Measurements from ENCODE around the gene PIK3C2B.
"Not testable (repeated sequence)": the region's sequence is repeated elsewhere in the genome, so short reads cannot be mapped to it uniquely, and the experiment has no call there.

The PIK3C2B gene, protein sequence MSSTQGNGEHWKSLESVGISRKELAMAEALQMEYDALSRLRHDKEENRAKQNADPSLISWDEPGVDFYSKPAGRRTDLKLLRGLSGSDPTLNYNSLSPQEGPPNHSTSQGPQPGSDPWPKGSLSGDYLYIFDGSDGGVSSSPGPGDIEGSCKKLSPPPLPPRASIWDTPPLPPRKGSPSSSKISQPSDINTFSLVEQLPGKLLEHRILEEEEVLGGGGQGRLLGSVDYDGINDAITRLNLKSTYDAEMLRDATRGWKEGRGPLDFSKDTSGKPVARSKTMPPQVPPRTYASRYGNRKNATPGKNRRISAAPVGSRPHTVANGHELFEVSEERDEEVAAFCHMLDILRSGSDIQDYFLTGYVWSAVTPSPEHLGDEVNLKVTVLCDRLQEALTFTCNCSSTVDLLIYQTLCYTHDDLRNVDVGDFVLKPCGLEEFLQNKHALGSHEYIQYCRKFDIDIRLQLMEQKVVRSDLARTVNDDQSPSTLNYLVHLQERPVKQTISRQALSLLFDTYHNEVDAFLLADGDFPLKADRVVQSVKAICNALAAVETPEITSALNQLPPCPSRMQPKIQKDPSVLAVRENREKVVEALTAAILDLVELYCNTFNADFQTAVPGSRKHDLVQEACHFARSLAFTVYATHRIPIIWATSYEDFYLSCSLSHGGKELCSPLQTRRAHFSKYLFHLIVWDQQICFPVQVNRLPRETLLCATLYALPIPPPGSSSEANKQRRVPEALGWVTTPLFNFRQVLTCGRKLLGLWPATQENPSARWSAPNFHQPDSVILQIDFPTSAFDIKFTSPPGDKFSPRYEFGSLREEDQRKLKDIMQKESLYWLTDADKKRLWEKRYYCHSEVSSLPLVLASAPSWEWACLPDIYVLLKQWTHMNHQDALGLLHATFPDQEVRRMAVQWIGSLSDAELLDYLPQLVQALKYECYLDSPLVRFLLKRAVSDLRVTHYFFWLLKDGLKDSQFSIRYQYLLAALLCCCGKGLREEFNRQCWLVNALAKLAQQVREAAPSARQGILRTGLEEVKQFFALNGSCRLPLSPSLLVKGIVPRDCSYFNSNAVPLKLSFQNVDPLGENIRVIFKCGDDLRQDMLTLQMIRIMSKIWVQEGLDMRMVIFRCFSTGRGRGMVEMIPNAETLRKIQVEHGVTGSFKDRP (N-terminal part only)

GRCh38 chr1:204494281-204495077 lies at the start of gene PIK3C2B:
TSS of gene PIK3C2B (minus strand) at chr1:204494805. CDS start at chr1:204469802, 25,003 bp downstream.
- peak; percentile 13 for DNase-seq (ENCODE audit: low read depth)

GRCh38 chr1:204544321-204544720 lies 49.7 kb upstream of the PIK3C2B start:
- DNase-seq (ENCODE audit: low read depth) = no peak

DNA sequence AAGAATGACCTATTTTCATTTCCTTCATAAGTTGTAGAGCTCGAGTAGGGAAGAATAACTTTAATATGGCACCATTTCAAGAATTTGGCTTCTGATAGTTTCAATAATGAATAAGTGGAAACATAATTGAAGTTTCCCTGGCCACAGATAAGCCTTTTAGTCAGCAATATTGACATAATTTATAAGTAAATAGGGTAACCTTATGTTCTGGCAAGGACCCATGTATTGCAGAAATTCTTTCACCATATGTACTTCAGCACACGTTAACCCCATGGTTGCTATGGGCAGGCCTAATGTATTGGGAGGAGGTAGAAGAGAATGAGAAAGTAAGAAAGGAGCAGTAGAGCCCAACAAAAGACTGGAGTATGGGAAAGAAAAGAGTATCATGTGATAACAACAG lies 47.0 kb upstream of the PIK3C2B start:
- DNase-seq (ENCODE audit: low read depth) = no peak

- no peak for DNase-seq (ENCODE audit: low read depth)
These were observed 38.2 kb upstream of the PIK3C2B start for GRCh38 chr1:204532832-204533231.

DNA sequence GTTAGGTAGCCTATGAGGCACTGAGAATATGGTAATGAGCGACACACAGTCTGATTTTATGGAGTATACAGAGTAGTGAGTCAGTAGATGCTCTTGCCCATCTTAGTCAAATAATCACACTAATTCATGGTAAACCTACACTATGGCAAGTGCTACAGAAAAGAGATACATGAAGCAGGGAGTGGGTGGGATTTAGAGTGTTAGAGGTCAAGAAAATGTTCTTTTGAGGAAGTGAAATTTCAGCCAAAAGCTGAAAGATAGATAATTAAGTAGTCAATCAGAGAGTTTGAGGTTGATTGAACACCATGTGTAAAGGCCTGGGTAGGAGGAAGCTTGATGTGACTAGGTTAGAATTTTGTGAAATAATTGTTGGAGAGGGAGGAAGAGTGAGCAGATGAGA lies 36.3 kb upstream of the PIK3C2B start:
- no peak for DNase-seq (ENCODE audit: low read depth)

GRCh38 chr1:204529371-204529895 lies 34.8 kb upstream of the PIK3C2B start:
- DNase-seq (ENCODE audit: low read depth) = no peak

DNA sequence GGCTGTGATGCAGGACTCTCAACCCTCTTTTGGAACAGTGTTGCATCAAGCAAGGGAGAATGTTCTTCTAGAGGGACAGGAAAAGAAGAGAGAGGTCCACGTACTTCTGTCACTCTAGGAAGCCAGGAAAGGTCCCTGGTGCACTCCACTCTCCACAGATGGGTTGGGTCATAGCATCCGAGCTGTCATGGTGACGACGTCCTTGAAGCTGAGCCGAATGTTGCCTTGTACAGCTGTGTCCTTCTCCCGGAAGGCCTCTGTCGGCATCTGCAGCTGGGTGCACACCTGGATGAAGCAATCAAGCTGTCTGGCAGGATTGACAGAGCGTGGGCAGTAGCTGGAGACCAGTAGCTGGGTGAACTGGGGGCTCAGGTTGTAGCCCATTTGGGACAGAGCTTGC lies 34.1 kb upstream of the PIK3C2B start:
- no peak for DNase-seq (ENCODE audit: low read depth)

DNA sequence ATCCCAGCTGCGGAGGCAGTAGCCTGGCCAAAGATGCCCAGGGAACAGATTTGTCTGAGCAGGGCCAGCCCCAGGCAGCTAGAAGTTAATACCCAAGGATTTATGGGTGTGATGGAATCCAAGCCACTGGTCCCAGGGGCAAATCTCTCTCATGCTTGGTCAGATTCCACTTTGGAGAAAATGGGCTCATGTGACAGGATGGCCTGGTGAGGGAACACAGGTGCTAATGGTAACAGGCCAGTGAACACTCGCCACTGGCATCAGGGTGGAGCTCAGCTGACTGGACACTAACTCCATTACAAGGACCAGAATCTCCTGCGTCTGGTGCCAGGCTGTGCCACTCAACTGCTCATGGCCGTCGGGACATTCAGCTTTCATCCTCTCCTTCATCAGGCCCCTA lies 33.6 kb upstream of the PIK3C2B start:
- no peak for DNase-seq (ENCODE audit: low read depth)

- no peak for DNase-seq (ENCODE audit: low read depth)
These were observed 30.4 kb upstream of the PIK3C2B start for GRCh38 chr1:204524986-204525385.

DNA sequence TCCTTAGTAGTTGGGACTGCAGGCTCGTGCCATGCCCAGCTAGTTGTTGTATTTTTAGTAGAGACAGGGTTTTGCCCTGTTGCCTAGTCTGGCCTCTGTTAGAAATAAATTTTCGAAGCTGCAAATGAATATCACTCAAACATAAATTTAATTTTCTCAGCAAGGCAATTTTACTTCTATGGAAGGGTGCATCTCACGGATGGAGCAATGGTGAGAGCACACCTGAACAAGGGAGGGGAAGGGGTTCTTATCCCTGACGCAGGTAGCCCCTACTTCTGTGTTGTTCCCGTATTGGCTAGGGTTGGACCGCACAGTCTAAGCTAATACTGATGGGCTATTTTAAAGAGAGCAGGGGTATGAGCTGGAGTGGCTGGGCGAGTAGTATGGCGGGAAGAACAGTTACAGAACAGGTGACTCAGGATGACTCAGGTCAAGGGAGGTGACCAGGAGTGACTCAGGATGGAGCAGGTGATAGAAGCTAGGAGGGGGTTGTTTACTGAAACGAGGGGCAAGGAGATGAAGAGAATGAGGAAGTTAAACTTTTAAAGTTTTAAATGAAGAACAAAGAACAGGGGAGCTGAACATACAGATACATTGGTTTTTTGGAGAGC lies 29.1 kb upstream of the PIK3C2B start:
- DNase-seq (ENCODE audit: low read depth) = no peak

DNA sequence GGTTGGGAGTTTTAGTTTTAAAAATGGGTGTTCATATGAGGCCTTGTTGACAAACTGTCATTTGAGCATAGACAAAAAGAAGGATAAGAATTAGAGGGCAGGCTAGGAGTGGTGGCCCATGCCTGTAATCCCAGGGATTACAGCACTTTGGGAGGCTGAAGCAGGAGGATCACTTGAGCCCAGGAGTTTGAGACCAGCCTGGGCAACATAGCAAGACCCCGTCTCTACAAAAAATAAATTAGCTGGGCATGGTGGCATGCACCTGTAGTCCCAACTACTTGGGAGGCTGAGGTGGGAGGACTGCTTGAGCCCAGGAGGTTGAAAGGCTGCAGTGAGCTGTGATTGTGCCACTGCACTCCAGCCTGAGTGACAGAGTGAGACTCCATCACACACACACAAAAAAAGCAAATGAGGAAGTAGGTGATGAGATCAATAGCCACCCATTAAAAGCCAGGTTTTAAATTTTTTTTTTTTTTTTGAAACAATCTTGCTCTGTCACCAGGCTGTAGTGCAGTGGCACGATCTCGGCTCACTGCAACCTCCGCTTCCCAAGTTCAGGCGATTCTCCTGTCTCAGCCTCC lies 27.4 kb upstream of the PIK3C2B start:
- not testable (repeated sequence) for DNase-seq (ENCODE audit: low read depth)

- DNase-seq (ENCODE audit: low read depth) = peak; percentile 3
These were observed 26.5 kb upstream of the PIK3C2B start for GRCh38 chr1:204520834-204521709.

- DNase-seq (ENCODE audit: low read depth) = not testable (repeated sequence)
These were observed 22.8 kb upstream of the PIK3C2B start for GRCh38 chr1:204517382-204517781.

DNA sequence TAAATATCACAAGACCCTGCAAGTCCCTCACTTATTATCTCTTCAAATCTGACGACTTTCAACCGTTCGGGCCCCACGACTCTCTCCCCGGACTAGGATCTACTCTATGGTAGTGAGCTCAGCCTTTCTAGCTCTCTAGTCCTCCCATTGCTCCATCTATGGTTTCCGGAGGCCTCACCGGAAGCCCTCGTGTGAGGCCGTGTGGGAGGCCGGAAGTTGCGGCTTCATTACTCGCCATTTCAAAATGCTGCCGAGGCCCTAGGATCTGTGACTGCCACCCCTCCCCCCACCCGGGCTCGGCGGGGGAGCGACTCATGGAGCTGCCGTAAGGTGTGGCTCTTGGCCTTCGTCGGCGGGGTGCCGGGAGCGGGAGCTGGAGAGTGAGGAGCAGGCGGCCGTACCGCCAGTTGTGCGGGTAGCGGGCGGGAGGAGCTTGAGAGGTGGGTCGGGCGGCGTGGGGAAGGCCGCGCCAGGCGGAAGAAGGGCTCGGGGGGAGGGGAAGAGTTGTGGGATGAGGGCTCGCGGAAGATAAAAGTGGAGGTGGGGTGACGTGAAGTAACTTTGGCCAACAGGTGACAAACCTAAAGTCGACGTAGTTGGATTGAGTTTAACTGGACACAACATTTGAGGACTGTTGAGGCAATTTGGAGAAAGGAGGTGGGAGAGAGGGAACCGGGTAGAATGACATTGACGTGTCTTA lies 21.7 kb upstream of the PIK3C2B start, which contains the start of gene MDM4:
MDM4 (plus strand) TSS at position 227 of the 700 bp plus-strand sequence. CDS start 9,113 bp downstream, outside the sequence.
- DNase-seq (ENCODE audit: low read depth) = peak; percentile 82

- no peak for DNase-seq (ENCODE audit: low read depth)
These were observed 20.2 kb upstream of the PIK3C2B start for GRCh38 chr1:204514828-204515227.

DNA sequence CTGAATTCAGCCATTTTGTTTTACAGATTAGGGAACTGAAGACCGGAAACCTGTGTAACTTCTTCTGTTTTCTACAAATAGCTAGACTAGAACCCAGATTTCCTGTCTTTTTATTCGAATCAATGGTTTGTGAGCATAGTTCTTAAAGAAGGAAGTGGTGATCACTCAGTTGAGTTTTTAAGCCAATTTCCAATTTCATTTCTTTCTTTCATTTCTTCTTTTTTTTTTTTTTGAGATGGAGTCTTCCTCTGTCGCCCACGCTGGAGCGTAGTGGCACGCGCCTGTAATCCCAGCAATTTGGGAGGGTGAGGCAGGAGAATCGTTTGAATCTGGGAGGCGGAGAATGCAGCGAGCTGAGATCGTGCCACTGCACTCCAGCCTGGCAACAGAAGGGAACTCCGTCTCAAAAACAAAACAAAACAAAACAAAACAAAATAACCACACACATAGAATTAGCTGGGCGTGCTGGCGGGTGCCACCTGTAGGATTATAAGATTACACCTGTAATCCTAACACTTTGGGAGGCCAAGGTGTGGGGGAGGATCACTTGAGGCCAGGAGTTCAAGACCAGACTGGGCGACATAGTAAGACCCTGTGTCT lies 18.6 kb upstream of the PIK3C2B start:
- no peak for DNase-seq (ENCODE audit: low read depth)

DNA sequence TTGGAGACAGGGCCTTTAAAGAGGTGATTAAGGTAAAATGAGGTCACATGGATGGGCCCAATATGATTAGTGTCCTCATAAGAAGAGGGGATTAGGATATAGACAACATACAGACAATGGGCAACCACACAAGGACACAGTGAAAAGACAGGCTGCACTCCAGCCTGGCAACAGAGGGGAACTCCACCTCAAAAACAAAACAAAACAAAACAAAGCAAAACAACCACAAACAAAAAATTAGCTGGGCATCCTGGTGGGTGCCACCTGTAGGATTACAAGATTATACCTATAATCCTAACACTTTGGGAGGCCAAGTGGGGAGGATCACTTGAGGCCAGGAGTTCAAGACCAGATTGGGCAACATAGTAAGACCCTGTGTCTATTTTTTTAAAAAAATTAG lies 16.8 kb upstream of the PIK3C2B start:
- no peak for DNase-seq (ENCODE audit: low read depth)

- no peak for DNase-seq (ENCODE audit: low read depth)
These were observed 14.6 kb upstream of the PIK3C2B start for GRCh38 chr1:204509186-204509635.

All from GM04503 (cell line).